Keratinocyte (primary cell): Measurements from ENCODE around the gene SCN10A. TPM values are rescaled to one million over a fixed set of nuclear protein-coding genes. Genes with fewer than 3 reads are reported as not detected.

Experiments
- DNase-seq: peaks from one replicate; pipeline ENCODE4 v3.0.0-alpha.2; 2011; ENCODE audit warnings: low read depth, missing footprints, low spot score
- FAIRE-seq: peaks from 2 replicates; lab custom pipeline; 2011; peaks lifted over from hg19 to GRCh38; lab: Jason Lieb, UNC
- H2AFZ ChIP-seq: 2 replicates; pipeline ENCODE4 v1.6.0; 2012; ENCODE audit warnings: low read length, control low read depth, inconsistent platforms; ENCODE audit not compliant: control insufficient read depth
- H3K27ac ChIP-seq: 2 replicates; pipeline ENCODE4 v1.5.1; 2011; ENCODE audit warnings: low read length; ENCODE audit not compliant: control insufficient read depth, insufficient read depth
- H3K27me3 ChIP-seq: 3 replicates; pipeline ENCODE4 v1.6.0; 2011; ENCODE audit warnings: low read length; ENCODE audit not compliant: control insufficient read depth, insufficient read depth; ENCODE audit errors: extremely low read depth
- H3K36me3 ChIP-seq, 2 experiments: 2 replicates in 1 of 2; 3 replicates in 1 of 2; pipeline ENCODE4 v1.5.1; 2011; ENCODE audit warnings: low read length in 2 of 2, mild to moderate bottlenecking in 1 of 2; ENCODE audit not compliant: control insufficient read depth in 2 of 2, insufficient read depth in 2 of 2; ENCODE audit errors: extremely low read depth in 1 of 2
- H3K4me1 ChIP-seq: 3 replicates; pipeline ENCODE4 v1.5.1; 2011; ENCODE audit warnings: low read length; ENCODE audit not compliant: control insufficient read depth, insufficient read depth; ENCODE audit errors: extremely low read depth
- H3K4me2 ChIP-seq: 3 replicates; pipeline ENCODE4 v1.6.0; 2011; ENCODE audit warnings: low read depth, low read length; ENCODE audit not compliant: control insufficient read depth, insufficient read depth; ENCODE audit errors: extremely low read depth
- H3K4me3 ChIP-seq, 3 experiments: fragments of 200-600 bp in 1 of 3; sonication (generic) in 1 of 3; 2 replicates in 2 of 3; 3 replicates in 1 of 3; pipeline ENCODE4 v1.5.1; 2011 to 2016; ENCODE audit warnings: low read length in 3 of 3, mild to moderate bottlenecking in 3 of 3, control low read depth in 2 of 3, inconsistent platforms in 1 of 3, low read depth in 1 of 3, mixed read lengths in 1 of 3, mixed run types in 1 of 3, moderate library complexity in 1 of 3; ENCODE audit not compliant: control insufficient read depth in 2 of 3, insufficient read depth in 2 of 3; ENCODE audit errors: extremely low read depth in 1 of 3
- H3K79me2 ChIP-seq: 2 replicates; pipeline ENCODE4 v1.6.0; 2012; ENCODE audit warnings: low read length; ENCODE audit not compliant: control insufficient read depth, insufficient read depth
- H3K9ac ChIP-seq: 3 replicates; pipeline ENCODE4 v1.6.0; 2011; ENCODE audit warnings: low read length; ENCODE audit not compliant: control insufficient read depth, insufficient read depth; ENCODE audit errors: extremely low read depth
- H3K9me1 ChIP-seq: 3 replicates; pipeline ENCODE4 v1.6.0; 2011; ENCODE audit warnings: low read length; ENCODE audit not compliant: control insufficient read depth, insufficient read depth; ENCODE audit errors: extremely low read depth
- H3K9me3 ChIP-seq: 2 replicates; pipeline ENCODE4 v1.5.1; 2012; ENCODE audit warnings: low read depth, low read length; ENCODE audit not compliant: control insufficient read depth
- H4K20me1 ChIP-seq: 3 replicates; pipeline ENCODE4 v1.6.0; 2011; ENCODE audit warnings: low read length; ENCODE audit not compliant: control insufficient read depth, insufficient read depth; ENCODE audit errors: extremely low read depth
- CTCF ChIP-seq, 3 experiments: IDR thresholded peaks in 1 of 3; conservative IDR thresholded peaks in 1 of 3; optimal IDR thresholded peaks in 1 of 3; 2 replicates in 2 of 3; 3 replicates in 1 of 3; pipeline versions ENCODE3 to v1.5.1; 2011; ENCODE audit warnings: low read length in 3 of 3, mild to moderate bottlenecking in 3 of 3, moderate library complexity in 2 of 3, control low read depth in 1 of 3, inconsistent platforms in 1 of 3; ENCODE audit not compliant: insufficient read depth in 2 of 3; ENCODE audit errors: extremely low read depth in 1 of 3
- EZH2 ChIP-seq: IDR thresholded peaks from one replicate; pipeline ENCODE4 v1.6.1; 2012; ENCODE audit warnings: inconsistent platforms, mild to moderate bottlenecking, low read length, moderate library complexity
- dilution Hi-C: fragments of 300-500 bp; cut with MboI; formaldehyde crosslinking; loops from one replicate; pipeline ENCODE4 v1.7.0; 2020; ENCODE audit warnings: low sequenced_read_pairs; ENCODE audit not compliant: extremely low pct_ligation_motif_present
- polyA plus RNA-seq, 5 experiments: library from polyadenylated mRNA; depleted of rRNA in 3 of 5; stranded (reverse) in 3 of 5; stranded (forward) in 1 of 5; unstranded in 1 of 5; fragments of >200 nt; gene quantifications; 1 replicate in 1 of 5; 2 replicates in 3 of 5; 3 replicates in 1 of 5; pipeline versions ENCODE4 v1.2.1 to v1.2.3, GENCODE V29; 2011 to 2012; ENCODE audit warnings: missing spikeins in 2 of 5, low read depth in 1 of 5, low replicate concordance in 1 of 5

Gene SCN10A
- polyA plus RNA-seq, 1 donor (not counting 4 experiments of a cell fraction or from before 2014, with no cell fraction given) = not detected

GRCh38 chr3:38746641-38747040, 69.4 kb downstream of the SCN10A start:
- no peaks in the 10 kb centered on the region for H3K27me3 ChIP-seq
- H3K4me2 ChIP-seq = no peak overlapping the region
- no peak for TF ChIP-seq CTCF (optimal IDR thresholded peaks at IDR 0.05 in 1 of 3, IDR thresholded peaks at IDR 0.05 in 1 of 3, conservative IDR thresholded peaks at IDR 0.05 in 1 of 3; ENCODE audit: extremely low read depth in 1 of 3, insufficient read depth in 2 of 3, low read length in 3 of 3)
- no peaks in the 10 kb centered on the region for H3K9me1 ChIP-seq
- H3K36me3 ChIP-seq = no peaks in the 10 kb centered on the region
- no peaks in the 10 kb centered on the region for H3K9me3 ChIP-seq
- no peak for DNase-seq
- FAIRE-seq = no peak
- H3K4me3 ChIP-seq = no peak overlapping the region
- H3K4me1 ChIP-seq = no peaks in the 10 kb centered on the region
- dilution Hi-C loops = no loop called here
- H3K79me2 ChIP-seq = no peaks in the 10 kb centered on the region
- no peak overlapping the region for H2AFZ ChIP-seq
- H4K20me1 ChIP-seq = no peaks in the 10 kb centered on the region
- no peak overlapping the region for H3K27ac ChIP-seq
- no peak overlapping the region for H3K9ac ChIP-seq

- Histone ChIP-seq H3K9me1 (no peaks in the 10 kb centered on the region), H3K79me2 (no peaks in the 10 kb centered on the region), H3K4me3 (no peak overlapping the region), H3K27me3 (no peaks in the 10 kb centered on the region), H3K4me2 (no peak overlapping the region), H3K36me3 (no peaks in the 10 kb centered on the region), H3K4me1 (no peaks in the 10 kb centered on the region), H4K20me1 (no peaks in the 10 kb centered on the region), H2AFZ (no peak overlapping the region), H3K9me3 (no peaks in the 10 kb centered on the region), H3K27ac (no peak overlapping the region), H3K9ac (no peak overlapping the region)
- dilution Hi-C loops = no loop called here
- no peak for TF ChIP-seq EZH2
- no peak for TF ChIP-seq CTCF (optimal IDR thresholded peaks at IDR 0.05 in 1 of 3, IDR thresholded peaks at IDR 0.05 in 1 of 3, conservative IDR thresholded peaks at IDR 0.05 in 1 of 3; ENCODE audit: extremely low read depth in 1 of 3, insufficient read depth in 2 of 3, low read length in 3 of 3)
- FAIRE-seq (no peak), DNase-seq (no peak)
Observed at GRCh38 chr3:38743043-38743442, 73.0 kb downstream of the SCN10A start.
